Activated T-cell treated with anti-CD3 and anti-CD28 coated beads, Interleukin-2, amount 50 U/mL, for 24 hours (primary cell): ENCODE measurements around the gene KLHL14.

Source experiments
- DNase-seq: peaks from one replicate; pipeline ENCODE4 v3.0.0-alpha.2; 2020
- H3K27ac Mint-ChIP-seq: 2 replicates; pipeline ENCODE4 v1.8.0; 2020; ENCODE audit warnings: mild to moderate bottlenecking, mixed read lengths
- H3K27me3 Mint-ChIP-seq: 2 replicates; pipeline ENCODE4 v1.8.0; 2020; ENCODE audit warnings: mixed read lengths
- H3K36me3 Mint-ChIP-seq: 2 replicates; pipeline ENCODE4 v1.8.0; 2020; ENCODE audit warnings: low read depth, mixed read lengths
- H3K4me1 Mint-ChIP-seq: 2 replicates; pipeline ENCODE4 v1.8.0; 2020; ENCODE audit warnings: low read depth, mixed read lengths
- H3K4me3 Mint-ChIP-seq: 2 replicates; pipeline ENCODE4 v1.8.0; 2020; ENCODE audit warnings: mild to moderate bottlenecking, moderate library complexity, mixed read lengths
- H3K9me3 Mint-ChIP-seq: 2 replicates; pipeline ENCODE4 v1.8.0; 2020; ENCODE audit warnings: mixed read lengths

Gene KLHL14

GRCh38 chr18:32714571-32715148 lies 58.2 kb downstream of the KLHL14 start:
- Mint-ChIP-seq H3K4me3 (no peak overlapping the region), H3K9me3 (no peaks in the 10 kb centered on the region), H3K4me1 (peaks cover 2% of the 10 kb centered on the region), H3K36me3 (no peaks in the 10 kb centered on the region), H3K27me3 (no peaks in the 10 kb centered on the region), H3K27ac (no peak overlapping the region)
- no peak for DNase-seq

GRCh38 chr18:32712860-32713259 lies 60.0 kb downstream of the KLHL14 start:
- H3K27me3 Mint-ChIP-seq: no peaks in the 10 kb centered on the region
- no peaks in the 10 kb centered on the region for H3K36me3 Mint-ChIP-seq
- H3K4me3 Mint-ChIP-seq: no peak overlapping the region
- no peaks in the 10 kb centered on the region for H3K9me3 Mint-ChIP-seq
- DNase-seq: no peak
- no peak overlapping the region for H3K27ac Mint-ChIP-seq
- H3K4me1 Mint-ChIP-seq: peaks cover 2% of the 10 kb centered on the region

- H3K9me3 Mint-ChIP-seq: no peaks in the 10 kb centered on the region
- no peaks in the 10 kb centered on the region for H3K36me3 Mint-ChIP-seq
- no peak overlapping the region for H3K4me3 Mint-ChIP-seq
- no peaks in the 10 kb centered on the region for H3K27me3 Mint-ChIP-seq
- no peak for DNase-seq
- no peak overlapping the region for H3K27ac Mint-ChIP-seq
- H3K4me1 Mint-ChIP-seq: peaks cover 2% of the 10 kb centered on the region
Measured at GRCh38 chr18:32711862-32712261, 61.0 kb downstream of the KLHL14 start.

GRCh38 chr18:32707586-32707985 lies 65.2 kb downstream of the KLHL14 start:
- Mint-ChIP-seq H3K27ac (no peak overlapping the region), H3K4me3 (no peak overlapping the region), H3K36me3 (no peaks in the 10 kb centered on the region), H3K9me3 (no peaks in the 10 kb centered on the region), H3K27me3 (no peaks in the 10 kb centered on the region), H3K4me1 (no peaks in the 10 kb centered on the region)
- DNase-seq: no peak

GRCh38 chr18:32707147-32707546 lies 65.7 kb downstream of the KLHL14 start:
- Mint-ChIP-seq H3K36me3 (no peaks in the 10 kb centered on the region), H3K27me3 (no peaks in the 10 kb centered on the region), H3K27ac (no peak overlapping the region), H3K4me1 (no peaks in the 10 kb centered on the region), H3K4me3 (no peak overlapping the region), H3K9me3 (no peaks in the 10 kb centered on the region)
- DNase-seq: no peak

GRCh38 chr18:32701313-32701712 lies 71.5 kb downstream of the KLHL14 start:
- H3K36me3 Mint-ChIP-seq: no peaks in the 10 kb centered on the region
- no peaks in the 10 kb centered on the region for H3K4me1 Mint-ChIP-seq
- H3K9me3 Mint-ChIP-seq: no peaks in the 10 kb centered on the region
- no peak for DNase-seq
- no peak overlapping the region for H3K4me3 Mint-ChIP-seq
- H3K27ac Mint-ChIP-seq: no peak overlapping the region
- no peaks in the 10 kb centered on the region for H3K27me3 Mint-ChIP-seq

GRCh38 chr18:32698153-32698552 lies 74.7 kb downstream of the KLHL14 start:
- DNase-seq: no peak
- H3K27me3 Mint-ChIP-seq: peaks cover 4% of the 10 kb centered on the region
- no peaks in the 10 kb centered on the region for H3K36me3 Mint-ChIP-seq
- H3K4me3 Mint-ChIP-seq: no peak overlapping the region
- no peaks in the 10 kb centered on the region for H3K9me3 Mint-ChIP-seq
- no peak overlapping the region for H3K27ac Mint-ChIP-seq
- H3K4me1 Mint-ChIP-seq: no peaks in the 10 kb centered on the region

GRCh38 chr18:32696376-32696775 lies 76.4 kb downstream of the KLHL14 start:
- H3K36me3 Mint-ChIP-seq: no peaks in the 10 kb centered on the region
- no peaks in the 10 kb centered on the region for H3K4me1 Mint-ChIP-seq
- no peak overlapping the region for H3K4me3 Mint-ChIP-seq
- DNase-seq: no peak
- H3K27ac Mint-ChIP-seq: no peak overlapping the region
- peaks cover 4% of the 10 kb centered on the region for H3K27me3 Mint-ChIP-seq
- no peaks in the 10 kb centered on the region for H3K9me3 Mint-ChIP-seq

- Mint-ChIP-seq H3K4me1 (no peaks in the 10 kb centered on the region), H3K9me3 (no peaks in the 10 kb centered on the region), H3K27me3 (peaks cover 4% of the 10 kb centered on the region), H3K27ac (no peak overlapping the region), H3K4me3 (no peak overlapping the region), H3K36me3 (no peaks in the 10 kb centered on the region)
- DNase-seq: no peak
Measured at GRCh38 chr18:32695534-32695933, 77.3 kb downstream of the KLHL14 start.

- DNase-seq: no peak
- Mint-ChIP-seq H3K4me1 (no peaks in the 10 kb centered on the region), H3K27me3 (no peaks in the 10 kb centered on the region), H3K36me3 (no peaks in the 10 kb centered on the region), H3K27ac (no peak overlapping the region), H3K4me3 (no peak overlapping the region), H3K9me3 (no peaks in the 10 kb centered on the region)
Measured at GRCh38 chr18:32688821-32689220, 84.0 kb downstream of the KLHL14 start.

- H3K4me3 Mint-ChIP-seq: no peak overlapping the region
- H3K27me3 Mint-ChIP-seq: no peaks in the 10 kb centered on the region
- H3K9me3 Mint-ChIP-seq: no peaks in the 10 kb centered on the region
- no peaks in the 10 kb centered on the region for H3K4me1 Mint-ChIP-seq
- no peak overlapping the region for H3K27ac Mint-ChIP-seq
- H3K36me3 Mint-ChIP-seq: no peaks in the 10 kb centered on the region
- no peak for DNase-seq
Measured at GRCh38 chr18:32684940-32685339, 87.9 kb downstream of the KLHL14 start.

- H3K36me3 Mint-ChIP-seq: no peaks in the 10 kb centered on the region
- no peak overlapping the region for H3K27ac Mint-ChIP-seq
- no peak overlapping the region for H3K4me3 Mint-ChIP-seq
- H3K27me3 Mint-ChIP-seq: no peaks in the 10 kb centered on the region
- no peak for DNase-seq
- no peaks in the 10 kb centered on the region for H3K4me1 Mint-ChIP-seq
- H3K9me3 Mint-ChIP-seq: no peaks in the 10 kb centered on the region
Measured at GRCh38 chr18:32684096-32684495, 88.7 kb downstream of the KLHL14 start.

- Mint-ChIP-seq H3K27ac (no peak overlapping the region), H3K4me1 (no peaks in the 10 kb centered on the region), H3K36me3 (no peaks in the 10 kb centered on the region), H3K27me3 (no peaks in the 10 kb centered on the region), H3K9me3 (no peaks in the 10 kb centered on the region), H3K4me3 (no peak overlapping the region)
- DNase-seq: no peak
Measured at GRCh38 chr18:32683044-32683443, 89.8 kb downstream of the KLHL14 start.

GRCh38 chr18:32677578-32677977 lies 95.2 kb downstream of the KLHL14 start:
- Mint-ChIP-seq H3K4me3 (no peak overlapping the region), H3K36me3 (no peaks in the 10 kb centered on the region), H3K27me3 (peaks cover 5% of the 10 kb centered on the region), H3K27ac (no peak overlapping the region), H3K4me1 (no peaks in the 10 kb centered on the region), H3K9me3 (no peaks in the 10 kb centered on the region)
- DNase-seq: no peak

- H3K9me3 Mint-ChIP-seq: no peaks in the 10 kb centered on the region
- H3K4me3 Mint-ChIP-seq: no peak overlapping the region
- H3K27ac Mint-ChIP-seq: no peak overlapping the region
- DNase-seq: no peak
- no peaks in the 10 kb centered on the region for H3K36me3 Mint-ChIP-seq
- H3K27me3 Mint-ChIP-seq: peaks cover 5% of the 10 kb centered on the region
- no peaks in the 10 kb centered on the region for H3K4me1 Mint-ChIP-seq
Measured at GRCh38 chr18:32674491-32674890, 98.3 kb downstream of the KLHL14 start.

- H3K4me1 Mint-ChIP-seq: no peaks in the 10 kb centered on the region
- H3K36me3 Mint-ChIP-seq: no peaks in the 10 kb centered on the region
- DNase-seq: no peak
- no peak overlapping the region for H3K4me3 Mint-ChIP-seq
- no peaks in the 10 kb centered on the region for H3K9me3 Mint-ChIP-seq
- no peak overlapping the region for H3K27ac Mint-ChIP-seq
- peaks cover 5% of the 10 kb centered on the region for H3K27me3 Mint-ChIP-seq
Measured at GRCh38 chr18:32672398-32672797, 100.4 kb downstream of the KLHL14 start.
